Body of pancreas (tissue), 4 donors: ENCODE results near the gene IQSEC1. TPM values are rescaled to one million over a fixed set of nuclear protein-coding genes. Genes with fewer than 3 reads are reported as not detected.
A peak's percentile ranks its signal among the peaks of the same experiment; 100 is the strongest.

Source experiments
- ATAC-seq: fragments of 150-250 bp; one replicate; pipeline ENCODE4 v1.9.1; 2016
- DNase-seq, 4 donors: peaks; one replicate each; pipeline ENCODE4 v3.0.0-alpha.2; 2019
- H3K27ac ChIP-seq, 4 donors: fragments of 200-600 bp; sonication (generic); 1 replicate in 3 of 4; 2 replicates in 1 of 4; pipeline versions ENCODE4 v1.5.1 to v1.6.1; 2016 to 2019; ENCODE audit warnings: mild to moderate bottlenecking in 1 of 4, mixed read lengths in 1 of 4, moderate library complexity in 1 of 4
- H3K27me3 ChIP-seq, 2 donors: fragments of 200-600 bp; sonication (generic); one replicate each; pipeline ENCODE4 v1.6.0; 2016; ENCODE audit warnings: mild to moderate bottlenecking in 1 of 2
- H3K36me3 ChIP-seq, 2 donors: fragments of 200-600 bp; sonication (generic); replicated peaks in 1 of 2; 2 replicates each; pipeline ENCODE4 v1.5.1; 2016; ENCODE audit warnings: low read depth in 2 of 2; ENCODE audit not compliant: insufficient read depth in 1 of 2
- H3K4me1 ChIP-seq: fragments of 200-600 bp; sonication (generic); one replicate; pipeline ENCODE4 v1.6.0; 2016
- H3K4me3 ChIP-seq, 2 donors: fragments of 200-600 bp; sonication (generic); 1 replicate in 1 of 2; 2 replicates in 1 of 2; pipeline ENCODE4 v1.5.1; 2016 to 2019
- H3K9me3 ChIP-seq, 3 donors: fragments of 200-600 bp; sonication (generic); 1 replicate in 2 of 3; 2 replicates in 1 of 3; pipeline ENCODE4 v1.5.1; 2016
- POLR2A ChIP-seq, 3 donors: fragments of 450-650 bp; IDR thresholded peaks; one replicate each; pipeline ENCODE4 v1.6.1; 2016; ENCODE audit warnings: antibody characterized with exemption in 3 of 3, mild to moderate bottlenecking in 2 of 3
- WGBS, 2 donors: methylation state at CpG; one replicate each; pipeline ENCODE4 v1.1.5; 2017; 5-methylcytosine and 5-hydroxymethylcytosine counted together
- intact Hi-C: fragments of 100-400 bp; cut with DNase I; formaldehyde crosslinking; loops from one replicate; pipeline ENCODE4 v1.15.1; 2023
- total RNA-seq, 2 donors: library from RNA; depleted of rRNA; stranded (reverse); fragments of >200 nt; gene quantifications; one replicate each; pipeline ENCODE4 v1.1.0, GENCODE V29; 2016
- TF ChIP-seq, protein P1 (sequence below), 7 experiments: fragments of 450-650 bp in 4 of 7; fragments of 200-600 bp in 3 of 7; sonication (generic) in 3 of 7; IDR thresholded peaks; one replicate each; pipeline ENCODE4 v1.5.1; 2016 to 2019; ENCODE audit warnings: antibody characterized with exemption in 7 of 7

IQSEC1 gene
- total RNA-seq, 2 donors from 2014 or later, result 29.6 to 42.2 TPM

DNA sequence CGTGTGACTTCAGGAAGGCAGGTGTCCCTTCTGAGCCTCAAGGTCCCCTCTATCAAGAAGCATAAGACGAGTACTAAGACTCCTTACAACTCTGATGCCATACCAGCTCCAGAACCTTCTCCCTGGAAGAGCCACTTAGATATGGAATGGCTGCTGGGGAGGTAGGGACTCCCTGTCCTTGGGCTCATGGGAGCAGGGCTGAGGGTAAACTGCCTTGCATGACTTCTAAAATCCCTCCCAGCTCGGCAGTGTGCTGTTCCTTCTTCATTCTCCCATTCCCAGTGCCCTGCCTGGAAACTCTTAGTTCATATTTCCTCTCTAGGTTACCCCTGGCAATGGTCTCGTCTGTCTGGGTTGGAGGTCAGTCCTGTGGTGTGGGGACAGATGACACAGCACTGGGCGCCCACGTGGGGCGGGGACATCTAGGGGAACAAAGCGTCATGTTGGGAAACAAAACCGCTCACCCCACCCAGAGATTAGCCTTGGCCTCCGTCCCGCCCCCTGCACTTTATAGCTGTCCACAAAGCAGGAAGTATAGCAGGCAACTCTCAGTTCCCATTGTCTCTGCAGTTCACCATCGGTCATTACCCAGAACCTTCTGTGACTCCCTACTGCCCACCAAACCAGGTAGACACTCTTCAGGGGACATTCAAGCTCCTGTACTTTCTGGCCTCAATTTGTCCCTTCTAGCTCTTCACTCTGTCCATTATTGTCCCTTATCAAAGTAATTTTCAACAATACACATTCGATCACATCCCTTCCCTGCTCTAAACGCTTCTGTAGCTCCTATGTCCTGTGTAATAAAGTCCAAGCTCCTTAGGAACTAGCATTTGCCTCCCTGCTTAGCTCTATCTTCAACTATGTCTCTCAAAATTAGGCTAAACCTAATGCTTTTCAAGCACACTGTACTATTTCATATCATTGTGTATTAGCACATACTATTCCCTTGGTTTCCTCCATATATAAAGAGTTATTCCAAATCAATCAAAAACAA, 73.8 kb downstream of the IQSEC1 start:
- no peaks in the 10 kb centered on the region for H3K36me3 ChIP-seq
- peak overlapping the region in 2 of 4 donors; percentile 35 to 66 for H3K27ac ChIP-seq
- no peak overlapping the region for H3K4me3 ChIP-seq
- ATAC-seq, result peak; percentile 8
- peaks cover 14% of the 10 kb centered on the region for H3K4me1 ChIP-seq
- 59 to 71% methylated on average over 14 of the region's 14 CpGs for WGBS, 2 donors
- TF ChIP-seq POLR2A (IDR thresholded peaks at IDR 0.05), result no peak
- TF ChIP-seq, protein P1, sequence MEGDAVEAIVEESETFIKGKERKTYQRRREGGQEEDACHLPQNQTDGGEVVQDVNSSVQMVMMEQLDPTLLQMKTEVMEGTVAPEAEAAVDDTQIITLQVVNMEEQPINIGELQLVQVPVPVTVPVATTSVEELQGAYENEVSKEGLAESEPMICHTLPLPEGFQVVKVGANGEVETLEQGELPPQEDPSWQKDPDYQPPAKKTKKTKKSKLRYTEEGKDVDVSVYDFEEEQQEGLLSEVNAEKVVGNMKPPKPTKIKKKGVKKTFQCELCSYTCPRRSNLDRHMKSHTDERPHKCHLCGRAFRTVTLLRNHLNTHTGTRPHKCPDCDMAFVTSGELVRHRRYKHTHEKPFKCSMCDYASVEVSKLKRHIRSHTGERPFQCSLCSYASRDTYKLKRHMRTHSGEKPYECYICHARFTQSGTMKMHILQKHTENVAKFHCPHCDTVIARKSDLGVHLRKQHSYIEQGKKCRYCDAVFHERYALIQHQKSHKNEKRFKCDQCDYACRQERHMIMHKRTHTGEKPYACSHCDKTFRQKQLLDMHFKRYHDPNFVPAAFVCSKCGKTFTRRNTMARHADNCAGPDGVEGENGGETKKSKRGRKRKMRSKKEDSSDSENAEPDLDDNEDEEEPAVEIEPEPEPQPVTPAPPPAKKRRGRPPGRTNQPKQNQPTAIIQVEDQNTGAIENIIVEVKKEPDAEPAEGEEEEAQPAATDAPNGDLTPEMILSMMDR (IDR thresholded peaks at IDR 0.05), result no peak
- H3K9me3 ChIP-seq, result no peaks in the 10 kb centered on the region
- intact Hi-C loops, result no loop called here
- DNase-seq, result peak; percentile 41 to 85 (median 50)
- H3K27me3 ChIP-seq, result no peaks in the 10 kb centered on the region

GRCh38 chr3:12998648-12999047, 74.6 kb downstream of the IQSEC1 start:
- intact Hi-C loops, result no loop called here
- H3K36me3 ChIP-seq, result no peaks in the 10 kb centered on the region
- no peaks in the 10 kb centered on the region for H3K27me3 ChIP-seq
- WGBS, 2 donors, result 70 to 78% methylated on average over 4 of the region's 4 CpGs
- peak overlapping the region in 1 of 4 donors; percentile 66 for H3K27ac ChIP-seq
- peaks cover 14% of the 10 kb centered on the region for H3K4me1 ChIP-seq
- no peak for TF ChIP-seq POLR2A (IDR thresholded peaks at IDR 0.05)
- TF ChIP-seq, protein P1 (IDR thresholded peaks at IDR 0.05), result no peak
- no peak overlapping the region for H3K4me3 ChIP-seq
- DNase-seq (no peak), ATAC-seq (no peak)
- no peaks in the 10 kb centered on the region for H3K9me3 ChIP-seq

- no peak overlapping the region for H3K4me3 ChIP-seq
- H3K36me3 ChIP-seq, result no peaks in the 10 kb centered on the region
- ATAC-seq, result no peak
- DNase-seq, result no peak
- no peaks in the 10 kb centered on the region for H3K9me3 ChIP-seq
- TF ChIP-seq, protein P1 (IDR thresholded peaks at IDR 0.05), result no peak
- no peak for TF ChIP-seq POLR2A (IDR thresholded peaks at IDR 0.05)
- intact Hi-C loops, result no loop called here
- H3K4me1 ChIP-seq, result peaks cover 23% of the 10 kb centered on the region
- H3K27ac ChIP-seq, result no peak overlapping the region
- H3K27me3 ChIP-seq, result no peaks in the 10 kb centered on the region
Measured at GRCh38 chr3:12997387-12997786, 75.8 kb downstream of the IQSEC1 start.

- intact Hi-C loops, result no loop called here
- no peak overlapping the region for H3K27ac ChIP-seq
- no peaks in the 10 kb centered on the region for H3K27me3 ChIP-seq
- ATAC-seq (no peak), DNase-seq (no peak)
- no peak overlapping the region for H3K4me3 ChIP-seq
- peaks cover 36% of the 10 kb centered on the region for H3K4me1 ChIP-seq
- TF ChIP-seq POLR2A (IDR thresholded peaks at IDR 0.05), result no peak
- TF ChIP-seq, protein P1 (IDR thresholded peaks at IDR 0.05), result no peak
- no peaks in the 10 kb centered on the region for H3K36me3 ChIP-seq
- H3K9me3 ChIP-seq, result no peaks in the 10 kb centered on the region
- 38 to 44% methylated on average over 2 of the region's 2 CpGs for WGBS, 2 donors
Measured at GRCh38 chr3:12996181-12996506, 77.1 kb downstream of the IQSEC1 start.
